ENCODE results near the gene FBXO17. TPM values are rescaled to one million over a fixed set of nuclear protein-coding genes. Genes with fewer than 3 reads are reported as not detected.

FBXO17 gene
- total and polyA plus RNA-seq, 2 of the 13 experiments (the other 11 are each of a cell fraction or from before 2014, with no cell fraction given), result 22.1 to 58.7 TPM

DNA sequence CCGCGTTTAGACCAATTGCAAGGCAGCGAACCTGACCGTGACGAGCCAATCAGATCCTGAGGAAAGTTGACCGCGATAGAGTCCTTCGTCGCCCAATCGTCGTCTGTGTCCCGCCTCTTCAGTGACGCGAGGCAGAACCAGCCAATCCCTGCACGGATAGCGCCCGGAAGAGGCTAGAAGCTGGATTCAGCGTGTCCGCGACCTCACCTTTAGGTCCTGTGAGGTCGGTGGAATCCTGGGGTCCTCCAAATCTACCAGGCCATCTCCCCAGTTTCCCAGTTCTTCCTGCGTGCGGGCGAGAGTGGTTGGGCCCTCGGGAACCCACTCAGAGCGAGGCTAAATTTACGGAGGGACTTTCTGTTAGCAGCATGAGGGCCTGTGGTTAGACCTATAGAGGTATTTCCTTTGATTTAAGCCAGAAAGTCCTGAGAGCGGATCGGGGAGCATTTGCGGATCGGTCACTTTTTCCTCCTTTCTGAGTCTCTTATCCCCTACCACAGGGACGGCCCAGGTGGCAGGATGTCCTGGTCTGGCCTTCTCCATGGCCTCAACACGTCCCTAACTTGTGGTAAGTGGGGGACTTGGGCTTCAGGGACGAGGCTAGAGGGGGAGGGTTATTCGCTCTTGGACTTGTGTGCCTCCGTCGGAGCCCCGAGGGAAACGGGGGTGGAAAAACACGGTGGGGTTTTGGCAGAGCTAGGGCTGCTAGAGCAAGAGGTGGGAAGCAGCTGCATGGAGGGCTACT lies 44.6 kb downstream of the FBXO17 start, which contains the start of gene MRPS12 (continued):
- TF ChIP-seq, protein P1, sequence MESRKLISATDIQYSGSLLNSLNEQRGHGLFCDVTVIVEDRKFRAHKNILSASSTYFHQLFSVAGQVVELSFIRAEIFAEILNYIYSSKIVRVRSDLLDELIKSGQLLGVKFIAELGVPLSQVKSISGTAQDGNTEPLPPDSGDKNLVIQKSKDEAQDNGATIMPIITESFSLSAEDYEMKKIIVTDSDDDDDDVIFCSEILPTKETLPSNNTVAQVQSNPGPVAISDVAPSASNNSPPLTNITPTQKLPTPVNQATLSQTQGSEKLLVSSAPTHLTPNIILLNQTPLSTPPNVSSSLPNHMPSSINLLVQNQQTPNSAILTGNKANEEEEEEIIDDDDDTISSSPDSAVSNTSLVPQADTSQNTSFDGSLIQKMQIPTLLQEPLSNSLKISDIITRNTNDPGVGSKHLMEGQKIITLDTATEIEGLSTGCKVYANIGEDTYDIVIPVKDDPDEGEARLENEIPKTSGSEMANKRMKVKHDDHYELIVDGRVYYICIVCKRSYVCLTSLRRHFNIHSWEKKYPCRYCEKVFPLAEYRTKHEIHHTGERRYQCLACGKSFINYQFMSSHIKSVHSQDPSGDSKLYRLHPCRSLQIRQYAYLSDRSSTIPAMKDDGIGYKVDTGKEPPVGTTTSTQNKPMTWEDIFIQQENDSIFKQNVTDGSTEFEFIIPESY (CRISPR knock-in tag; IDR thresholded peaks at IDR 0.05), result no peak
- TF ChIP-seq ZNF232 (CRISPR knock-in tag; IDR thresholded peaks at IDR 0.05; ENCODE audit: borderline replicate concordance), result 0 out of 2 replicates have a peak, but pooled peaks have one; percentile 2
- TF ChIP-seq MIER3 (CRISPR knock-in tag; IDR thresholded peaks at IDR 0.05; ENCODE audit: borderline replicate concordance), result no peak
- TF ChIP-seq ZNF251 (CRISPR knock-in tag; IDR thresholded peaks at IDR 0.05), result no peak
- TF ChIP-seq, protein P2, sequence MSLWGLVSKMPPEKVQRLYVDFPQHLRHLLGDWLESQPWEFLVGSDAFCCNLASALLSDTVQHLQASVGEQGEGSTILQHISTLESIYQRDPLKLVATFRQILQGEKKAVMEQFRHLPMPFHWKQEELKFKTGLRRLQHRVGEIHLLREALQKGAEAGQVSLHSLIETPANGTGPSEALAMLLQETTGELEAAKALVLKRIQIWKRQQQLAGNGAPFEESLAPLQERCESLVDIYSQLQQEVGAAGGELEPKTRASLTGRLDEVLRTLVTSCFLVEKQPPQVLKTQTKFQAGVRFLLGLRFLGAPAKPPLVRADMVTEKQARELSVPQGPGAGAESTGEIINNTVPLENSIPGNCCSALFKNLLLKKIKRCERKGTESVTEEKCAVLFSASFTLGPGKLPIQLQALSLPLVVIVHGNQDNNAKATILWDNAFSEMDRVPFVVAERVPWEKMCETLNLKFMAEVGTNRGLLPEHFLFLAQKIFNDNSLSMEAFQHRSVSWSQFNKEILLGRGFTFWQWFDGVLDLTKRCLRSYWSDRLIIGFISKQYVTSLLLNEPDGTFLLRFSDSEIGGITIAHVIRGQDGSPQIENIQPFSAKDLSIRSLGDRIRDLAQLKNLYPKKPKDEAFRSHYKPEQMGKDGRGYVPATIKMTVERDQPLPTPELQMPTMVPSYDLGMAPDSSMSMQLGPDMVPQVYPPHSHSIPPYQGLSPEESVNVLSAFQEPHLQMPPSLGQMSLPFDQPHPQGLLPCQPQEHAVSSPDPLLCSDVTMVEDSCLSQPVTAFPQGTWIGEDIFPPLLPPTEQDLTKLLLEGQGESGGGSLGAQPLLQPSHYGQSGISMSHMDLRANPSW (CRISPR knock-in tag; IDR thresholded peaks at IDR 0.05; ENCODE audit: borderline replicate concordance), result 0 out of 2 replicates have a peak, but pooled peaks have one; percentile 70
- 0 out of 2 replicates have a peak, but pooled peaks have one; percentile 38 for TF ChIP-seq ERF (CRISPR knock-in tag; IDR thresholded peaks at IDR 0.05)
- 0 out of 2 replicates have a peak, but pooled peaks have one; percentile 10 for TF ChIP-seq ZNF788 (CRISPR knock-in tag; IDR thresholded peaks at IDR 0.05; ENCODE audit: borderline replicate concordance)
- peak; percentile 14; the same call in 1 of the 2 replicates for TF ChIP-seq SMAD3 (CRISPR knock-in tag; IDR thresholded peaks at IDR 0.05)
- TF ChIP-seq REXO4 (CRISPR knock-in tag; IDR thresholded peaks at IDR 0.05; ENCODE audit: borderline replicate concordance), result peak; percentile 35; the same call in 1 of the 2 replicates
- TF ChIP-seq NR2F1 (CRISPR knock-in tag; IDR thresholded peaks at IDR 0.05), result no peak
- TF ChIP-seq SETDB1 (CRISPR knock-in tag; IDR thresholded peaks at IDR 0.05; ENCODE audit: borderline replicate concordance), result no peak
- TF ChIP-seq, protein P3, sequence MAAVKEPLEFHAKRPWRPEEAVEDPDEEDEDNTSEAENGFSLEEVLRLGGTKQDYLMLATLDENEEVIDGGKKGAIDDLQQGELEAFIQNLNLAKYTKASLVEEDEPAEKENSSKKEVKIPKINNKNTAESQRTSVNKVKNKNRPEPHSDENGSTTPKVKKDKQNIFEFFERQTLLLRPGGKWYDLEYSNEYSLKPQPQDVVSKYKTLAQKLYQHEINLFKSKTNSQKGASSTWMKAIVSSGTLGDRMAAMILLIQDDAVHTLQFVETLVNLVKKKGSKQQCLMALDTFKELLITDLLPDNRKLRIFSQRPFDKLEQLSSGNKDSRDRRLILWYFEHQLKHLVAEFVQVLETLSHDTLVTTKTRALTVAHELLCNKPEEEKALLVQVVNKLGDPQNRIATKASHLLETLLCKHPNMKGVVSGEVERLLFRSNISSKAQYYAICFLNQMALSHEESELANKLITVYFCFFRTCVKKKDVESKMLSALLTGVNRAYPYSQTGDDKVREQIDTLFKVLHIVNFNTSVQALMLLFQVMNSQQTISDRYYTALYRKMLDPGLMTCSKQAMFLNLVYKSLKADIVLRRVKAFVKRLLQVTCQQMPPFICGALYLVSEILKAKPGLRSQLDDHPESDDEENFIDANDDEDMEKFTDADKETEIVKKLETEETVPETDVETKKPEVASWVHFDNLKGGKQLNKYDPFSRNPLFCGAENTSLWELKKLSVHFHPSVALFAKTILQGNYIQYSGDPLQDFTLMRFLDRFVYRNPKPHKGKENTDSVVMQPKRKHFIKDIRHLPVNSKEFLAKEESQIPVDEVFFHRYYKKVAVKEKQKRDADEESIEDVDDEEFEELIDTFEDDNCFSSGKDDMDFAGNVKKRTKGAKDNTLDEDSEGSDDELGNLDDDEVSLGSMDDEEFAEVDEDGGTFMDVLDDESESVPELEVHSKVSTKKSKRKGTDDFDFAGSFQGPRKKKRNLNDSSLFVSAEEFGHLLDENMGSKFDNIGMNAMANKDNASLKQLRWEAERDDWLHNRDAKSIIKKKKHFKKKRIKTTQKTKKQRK (IDR thresholded peaks at IDR 0.05; ENCODE audit: low read length), result peak; percentile 9; the same call in 1 of the 2 replicates
- TF ChIP-seq, protein P4, sequence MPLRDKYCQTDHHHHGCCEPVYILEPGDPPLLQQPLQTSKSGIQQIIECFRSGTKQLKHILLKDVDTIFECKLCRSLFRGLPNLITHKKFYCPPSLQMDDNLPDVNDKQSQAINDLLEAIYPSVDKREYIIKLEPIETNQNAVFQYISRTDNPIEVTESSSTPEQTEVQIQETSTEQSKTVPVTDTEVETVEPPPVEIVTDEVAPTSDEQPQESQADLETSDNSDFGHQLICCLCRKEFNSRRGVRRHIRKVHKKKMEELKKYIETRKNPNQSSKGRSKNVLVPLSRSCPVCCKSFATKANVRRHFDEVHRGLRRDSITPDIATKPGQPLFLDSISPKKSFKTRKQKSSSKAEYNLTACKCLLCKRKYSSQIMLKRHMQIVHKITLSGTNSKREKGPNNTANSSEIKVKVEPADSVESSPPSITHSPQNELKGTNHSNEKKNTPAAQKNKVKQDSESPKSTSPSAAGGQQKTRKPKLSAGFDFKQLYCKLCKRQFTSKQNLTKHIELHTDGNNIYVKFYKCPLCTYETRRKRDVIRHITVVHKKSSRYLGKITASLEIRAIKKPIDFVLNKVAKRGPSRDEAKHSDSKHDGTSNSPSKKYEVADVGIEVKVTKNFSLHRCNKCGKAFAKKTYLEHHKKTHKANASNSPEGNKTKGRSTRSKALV (CRISPR knock-in tag; IDR thresholded peaks at IDR 0.05), result 0 out of 2 replicates have a peak, but pooled peaks have one; percentile 44
- no peak for TF ChIP-seq PCBP1 (IDR thresholded peaks at IDR 0.05; ENCODE audit: borderline replicate concordance, low read depth, low read length)
- TF ChIP-seq SOX5 (CRISPR knock-in tag; IDR thresholded peaks at IDR 0.05; ENCODE audit: borderline replicate concordance), result 0 out of 2 replicates have a peak, but pooled peaks have one; percentile 2
- no peak for TF ChIP-seq NAIF1 (CRISPR knock-in tag; IDR thresholded peaks at IDR 0.05; ENCODE audit: borderline replicate concordance)
- peak; percentile 88; the same call in 1 of the 2 replicates for TF ChIP-seq SIN3A (IDR thresholded peaks at IDR 0.05; ENCODE audit: borderline replicate concordance, low read depth, low read length)
- 0 out of 2 replicates have a peak, but pooled peaks have one; percentile 68 for TF ChIP-seq ZNF879 (CRISPR knock-in tag; IDR thresholded peaks at IDR 0.05)
